HCT116 (cell line): ENCODE measurements around the gene TRAK1. TPM values are rescaled to one million over a fixed set of nuclear protein-coding genes. Genes with fewer than 3 reads are reported as not detected.

Experiments used
- ATAC-seq: fragments of 200-7000 bp; cut with Tn5 transposase; 2 replicates; pipeline ENCODE4 v1.9.1; 2020; ENCODE audit warnings: mild to moderate bottlenecking, moderate library complexity
- BruUV-seq: library from RNA; stranded (reverse); fragments of 400-500 nt; replicated peaks from 2 replicates; lab custom pipeline; 2021; lab: Mats Ljungman, UMichigan
- CTCF ChIA-PET: fragments of 300-600 bp; sonication (Branson Sonifier 250); formaldehyde crosslinking; loops from one replicate; lab custom pipeline; 2021; ENCODE audit warnings: antibody characterized with exemption; lab: Charles Lee
- POLR2A ChIA-PET: fragments of 300-600, 350-600 bp; sonication (Branson Sonifier 250); formaldehyde crosslinking; loops from one replicate; lab custom pipeline; 2021; ENCODE audit warnings: antibody characterized with exemption; lab: Charles Lee
- RAD21 ChIA-PET, 2 experiments: fragments of 300-600 bp; sonication (Branson Sonifier 250); formaldehyde crosslinking; loops; one replicate each; lab custom pipeline; 2023; ENCODE audit warnings: low total read pairs in 2 of 2; ENCODE audit not compliant: uncharacterized antibody in 2 of 2, unreplicated experiment in 2 of 2, low non-redundant PET in 1 of 2; lab: Charles Lee
- DNase-seq: peaks from one replicate; pipeline ENCODE4 v3.0.0-alpha.2; 2010; ENCODE audit warnings: low read depth, low spot score
- H2AFZ ChIP-seq: fragments of 200-600 bp; shearing (Covaris generic), sonication (generic); 2 replicates; pipeline ENCODE4 v1.6.1; 2017; ENCODE audit warnings: low read depth, mixed run types, mixed read lengths, antibody characterized with exemption, low read length; ENCODE audit not compliant: poor library complexity, severe bottlenecking
- H3K27ac ChIP-seq: 2 replicates; pipeline ENCODE4 v1.5.1; 2012; ENCODE audit warnings: low read depth, low read length
- H3K27me3 ChIP-seq: fragments of 200-600 bp; sonication (generic); 2 replicates; pipeline ENCODE4 v1.6.1; 2016; ENCODE audit warnings: mixed run types, low read length, mixed read lengths; ENCODE audit not compliant: insufficient read depth
- H3K36me3 ChIP-seq, 2 experiments: fragments of 200-500 bp in 1 of 2; fragments of 200-600 bp in 1 of 2; sonication (Bioruptor generic) in 1 of 2; sonication (generic) in 1 of 2; 2 replicates each; pipeline versions ENCODE4 v1.5.1 to v1.6.1; 2014 to 2016; ENCODE audit warnings: low read length in 2 of 2, inconsistent platforms in 1 of 2, mixed read lengths in 1 of 2, mixed run types in 1 of 2; ENCODE audit not compliant: insufficient read depth in 2 of 2, control insufficient read depth in 1 of 2
- H3K4me1 ChIP-seq, 2 experiments: fragments of 200-600 bp in 1 of 2; sonication (generic) in 1 of 2; 2 replicates each; pipeline versions ENCODE4 v1.5.1 to v1.6.1; 2012 to 2017; ENCODE audit warnings: low read length in 2 of 2, inconsistent platforms in 1 of 2, mild to moderate bottlenecking in 1 of 2, mixed read lengths in 1 of 2, mixed run types in 1 of 2, moderate library complexity in 1 of 2; ENCODE audit not compliant: insufficient read depth in 2 of 2, control insufficient read depth in 1 of 2
- H3K4me2 ChIP-seq: fragments of 200-600 bp; sonication (generic); 2 replicates; pipeline ENCODE4 v1.6.1; 2017; ENCODE audit warnings: mixed run types, low read length, mixed read lengths
- H3K4me3 ChIP-seq, 2 experiments: fragments of 200-600 bp in 1 of 2; sonication (generic) in 1 of 2; replicated peaks in 1 of 2; 2 replicates each; pipeline ENCODE4 v1.5.1; 2011 to 2016; ENCODE audit warnings: low read length in 2 of 2, control low read depth in 1 of 2, low read depth in 1 of 2, mild to moderate bottlenecking in 1 of 2, mixed read lengths in 1 of 2, mixed run types in 1 of 2
- H3K79me2 ChIP-seq: fragments of 200-600 bp; sonication (generic); 2 replicates; pipeline ENCODE4 v1.6.1; 2017; ENCODE audit warnings: mild to moderate bottlenecking, mixed run types, low read length, moderate library complexity, mixed read lengths; ENCODE audit not compliant: insufficient read depth
- H3K9ac ChIP-seq: fragments of 200-600 bp; sonication (generic); 2 replicates; pipeline ENCODE4 v1.6.1; 2016; ENCODE audit warnings: low read length, mixed read lengths
- H3K9me2 ChIP-seq: fragments of 200-600 bp; sonication (generic), shearing (Covaris generic); 2 replicates; pipeline ENCODE4 v1.6.1; 2017; ENCODE audit warnings: mixed run types, mild to moderate bottlenecking, moderate library complexity; ENCODE audit not compliant: insufficient read depth
- H3K9me3 ChIP-seq, 2 experiments: fragments of 200-500 bp in 1 of 2; fragments of 200-600 bp in 1 of 2; sonication (Bioruptor generic) in 1 of 2; sonication (generic) in 1 of 2; 2 replicates each; pipeline ENCODE4 v1.6.1; 2014 to 2017; ENCODE audit warnings: low read length in 2 of 2, mixed read lengths in 2 of 2, inconsistent platforms in 1 of 2, low read depth in 1 of 2, mild to moderate bottlenecking in 1 of 2, mixed run types in 1 of 2, moderate library complexity in 1 of 2; ENCODE audit not compliant: control insufficient read depth in 1 of 2, insufficient read depth in 1 of 2
- H4K20me1 ChIP-seq: fragments of 200-600 bp; sonication (generic), shearing (Covaris generic); 2 replicates; pipeline ENCODE4 v1.6.1; 2017; ENCODE audit warnings: mixed run types, mild to moderate bottlenecking, moderate library complexity; ENCODE audit not compliant: insufficient read depth
- CBX3 ChIP-seq: IDR thresholded peaks from 2 replicates; pipeline ENCODE4 v1.6.1; 2012; ENCODE audit warnings: low read depth
- CEBPB ChIP-seq: IDR thresholded peaks from 2 replicates; pipeline ENCODE4 v1.6.1; 2012; ENCODE audit warnings: low read depth
- EGR1 ChIP-seq: IDR thresholded peaks from 2 replicates; pipeline ENCODE4 v1.6.1; 2012; ENCODE audit warnings: low read depth
- ELF1 ChIP-seq: IDR thresholded peaks from 2 replicates; pipeline ENCODE4 v1.6.1; 2012; ENCODE audit warnings: low read depth, borderline replicate concordance
- EZH2phosphoT487 ChIP-seq: fragments of 200-600 bp; IDR thresholded peaks from 2 replicates; pipeline ENCODE4 v1.6.1; 2018; ENCODE audit warnings: antibody characterized with exemption, borderline replicate concordance
- FOSL1 ChIP-seq: IDR thresholded peaks from 2 replicates; pipeline ENCODE4 v1.6.1; 2012; ENCODE audit warnings: low read depth
- POLR2A ChIP-seq: IDR thresholded peaks from 2 replicates; pipeline ENCODE4 v1.7.0; 2011; ENCODE audit warnings: borderline replicate concordance; ENCODE audit not compliant: insufficient read depth, insufficient read length; ENCODE audit errors: extremely low read depth
- SIN3A ChIP-seq: IDR thresholded peaks from 2 replicates; pipeline ENCODE4 v1.6.1; 2012; ENCODE audit warnings: low read depth
- SP1 ChIP-seq: IDR thresholded peaks from 2 replicates; pipeline ENCODE4 v1.6.1; 2012; ENCODE audit warnings: low read depth
- SRF ChIP-seq: IDR thresholded peaks from 2 replicates; pipeline ENCODE4 v1.6.1; 2012; ENCODE audit warnings: low read depth
- TCF7L2 ChIP-seq: IDR thresholded peaks from 2 replicates; pipeline ENCODE4 v1.7.0; 2011; ENCODE audit warnings: borderline replicate concordance, inconsistent platforms; ENCODE audit not compliant: insufficient read depth, insufficient read length; ENCODE audit errors: extremely low read depth
- YY1 ChIP-seq: IDR thresholded peaks from 2 replicates; pipeline ENCODE4 v1.6.1; 2011; ENCODE audit warnings: low read length, low read depth, moderate library complexity, mild to moderate bottlenecking; ENCODE audit not compliant: insufficient replicate concordance; ENCODE audit errors: extremely low read depth
- intact Hi-C: fragments of 100-400 bp; cut with micrococcal nuclease; formaldehyde crosslinking; loops from 2 replicates; pipeline ENCODE4 v1.10.0; 2022
- total RNA-seq: library from RNA; stranded (reverse); gene quantifications from one replicate; pipeline ENCODE4 v1.2.1, GENCODE V29; 2021; ENCODE audit not compliant: unreplicated experiment
- TF ChIP-seq, protein P1 (sequence below): IDR thresholded peaks from 2 replicates; pipeline ENCODE4 v1.6.1; 2012
- TF ChIP-seq, protein P2 (sequence below): IDR thresholded peaks from 2 replicates; pipeline ENCODE4 v1.6.1; 2011; ENCODE audit warnings: mild to moderate bottlenecking, low read length, moderate library complexity; ENCODE audit not compliant: insufficient replicate concordance; ENCODE audit errors: extremely low read depth
- TF ChIP-seq, protein P3 (sequence below): IDR thresholded peaks from 2 replicates; pipeline ENCODE4 v1.6.1; 2012; ENCODE audit warnings: low read depth
- TF ChIP-seq, protein P4 (sequence below): IDR thresholded peaks from 2 replicates; pipeline ENCODE4 v1.6.1; 2012

The TRAK1 gene
- total RNA-seq, 1 experiment from 2014 or later = 25.9 TPM

DNA sequence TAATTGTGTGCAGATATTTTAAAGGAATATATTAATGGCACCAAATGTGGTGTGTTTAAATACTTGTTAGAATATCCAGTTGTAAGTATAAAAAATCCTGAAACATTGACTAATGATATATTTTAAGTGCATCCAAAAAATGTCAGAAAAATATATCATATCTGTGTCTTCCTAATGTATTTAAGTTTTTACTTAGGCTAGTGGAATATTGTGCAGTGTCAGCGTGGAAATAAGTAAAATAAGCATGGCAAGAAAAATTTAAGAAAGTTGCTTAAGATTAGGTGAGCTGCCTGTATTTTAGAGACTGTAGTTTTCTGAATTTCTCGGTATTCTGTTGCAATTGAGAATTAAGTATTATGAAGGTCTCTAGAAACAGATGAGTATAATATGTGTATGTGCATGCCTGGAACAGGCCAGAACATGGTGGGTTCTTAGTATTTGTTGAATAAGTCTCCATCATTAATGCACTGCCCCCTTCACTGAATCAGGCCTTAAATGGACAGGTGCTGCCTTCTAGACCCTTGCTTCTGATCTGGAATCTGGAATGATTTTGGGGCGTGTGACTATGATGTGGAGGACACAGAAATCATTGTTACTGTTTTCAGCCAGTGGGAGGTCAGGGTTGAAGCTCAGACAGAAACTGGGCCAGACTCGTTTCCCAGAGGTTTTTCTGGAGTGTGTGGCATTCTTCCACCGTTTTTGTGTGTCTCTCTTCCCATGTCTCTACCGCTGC lies 86.1 kb downstream of the TRAK1 start:
- H3K4me1 ChIP-seq = peaks cover 24 to 52% of the 10 kb centered on the region in 2 experiments
- RAD21 ChIA-PET = no interaction called here
- BruUV-seq = TSS peak; percentile 33
- no peaks in the 10 kb centered on the region for H3K27me3 ChIP-seq
- CTCF ChIA-PET = interaction anchor here (1.2 to 1.5 kb wide), 2 partner anchors 14 to 60 kb away, joined by 3 to 5 read pairs; no protein-coding TSS in a partner anchor
- H3K36me3 ChIP-seq = no peaks in the 10 kb centered on the region
- DNase-seq (no peak), ATAC-seq (no peak)
- peaks cover 4% of the 10 kb centered on the region; the same call in 1 of the 2 replicates for H3K79me2 ChIP-seq
- intact Hi-C loops = no loop called here
- no peaks in the 10 kb centered on the region for H3K9me2 ChIP-seq
- no peak overlapping the region for H3K9ac ChIP-seq
- H2AFZ ChIP-seq = no peak overlapping the region
- POLR2A ChIA-PET = no interaction called here
- no peak overlapping the region for H3K4me3 ChIP-seq
- TF ChIP-seq ELF1 = no peak
- TF ChIP-seq, protein P1, sequence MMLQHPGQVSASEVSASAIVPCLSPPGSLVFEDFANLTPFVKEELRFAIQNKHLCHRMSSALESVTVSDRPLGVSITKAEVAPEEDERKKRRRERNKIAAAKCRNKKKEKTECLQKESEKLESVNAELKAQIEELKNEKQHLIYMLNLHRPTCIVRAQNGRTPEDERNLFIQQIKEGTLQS = no peak
- TF ChIP-seq, protein P2, sequence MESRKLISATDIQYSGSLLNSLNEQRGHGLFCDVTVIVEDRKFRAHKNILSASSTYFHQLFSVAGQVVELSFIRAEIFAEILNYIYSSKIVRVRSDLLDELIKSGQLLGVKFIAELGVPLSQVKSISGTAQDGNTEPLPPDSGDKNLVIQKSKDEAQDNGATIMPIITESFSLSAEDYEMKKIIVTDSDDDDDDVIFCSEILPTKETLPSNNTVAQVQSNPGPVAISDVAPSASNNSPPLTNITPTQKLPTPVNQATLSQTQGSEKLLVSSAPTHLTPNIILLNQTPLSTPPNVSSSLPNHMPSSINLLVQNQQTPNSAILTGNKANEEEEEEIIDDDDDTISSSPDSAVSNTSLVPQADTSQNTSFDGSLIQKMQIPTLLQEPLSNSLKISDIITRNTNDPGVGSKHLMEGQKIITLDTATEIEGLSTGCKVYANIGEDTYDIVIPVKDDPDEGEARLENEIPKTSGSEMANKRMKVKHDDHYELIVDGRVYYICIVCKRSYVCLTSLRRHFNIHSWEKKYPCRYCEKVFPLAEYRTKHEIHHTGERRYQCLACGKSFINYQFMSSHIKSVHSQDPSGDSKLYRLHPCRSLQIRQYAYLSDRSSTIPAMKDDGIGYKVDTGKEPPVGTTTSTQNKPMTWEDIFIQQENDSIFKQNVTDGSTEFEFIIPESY = no peak
- no peak for TF ChIP-seq EGR1
- TF ChIP-seq EZH2phosphoT487 = no peak
- no peak for TF ChIP-seq SP1
- no peak for TF ChIP-seq CEBPB
- no peak for TF ChIP-seq TCF7L2
- TF ChIP-seq, protein P3, sequence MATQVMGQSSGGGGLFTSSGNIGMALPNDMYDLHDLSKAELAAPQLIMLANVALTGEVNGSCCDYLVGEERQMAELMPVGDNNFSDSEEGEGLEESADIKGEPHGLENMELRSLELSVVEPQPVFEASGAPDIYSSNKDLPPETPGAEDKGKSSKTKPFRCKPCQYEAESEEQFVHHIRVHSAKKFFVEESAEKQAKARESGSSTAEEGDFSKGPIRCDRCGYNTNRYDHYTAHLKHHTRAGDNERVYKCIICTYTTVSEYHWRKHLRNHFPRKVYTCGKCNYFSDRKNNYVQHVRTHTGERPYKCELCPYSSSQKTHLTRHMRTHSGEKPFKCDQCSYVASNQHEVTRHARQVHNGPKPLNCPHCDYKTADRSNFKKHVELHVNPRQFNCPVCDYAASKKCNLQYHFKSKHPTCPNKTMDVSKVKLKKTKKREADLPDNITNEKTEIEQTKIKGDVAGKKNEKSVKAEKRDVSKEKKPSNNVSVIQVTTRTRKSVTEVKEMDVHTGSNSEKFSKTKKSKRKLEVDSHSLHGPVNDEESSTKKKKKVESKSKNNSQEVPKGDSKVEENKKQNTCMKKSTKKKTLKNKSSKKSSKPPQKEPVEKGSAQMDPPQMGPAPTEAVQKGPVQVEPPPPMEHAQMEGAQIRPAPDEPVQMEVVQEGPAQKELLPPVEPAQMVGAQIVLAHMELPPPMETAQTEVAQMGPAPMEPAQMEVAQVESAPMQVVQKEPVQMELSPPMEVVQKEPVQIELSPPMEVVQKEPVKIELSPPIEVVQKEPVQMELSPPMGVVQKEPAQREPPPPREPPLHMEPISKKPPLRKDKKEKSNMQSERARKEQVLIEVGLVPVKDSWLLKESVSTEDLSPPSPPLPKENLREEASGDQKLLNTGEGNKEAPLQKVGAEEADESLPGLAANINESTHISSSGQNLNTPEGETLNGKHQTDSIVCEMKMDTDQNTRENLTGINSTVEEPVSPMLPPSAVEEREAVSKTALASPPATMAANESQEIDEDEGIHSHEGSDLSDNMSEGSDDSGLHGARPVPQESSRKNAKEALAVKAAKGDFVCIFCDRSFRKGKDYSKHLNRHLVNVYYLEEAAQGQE = no peak
- TF ChIP-seq SRF = no peak
- TF ChIP-seq SIN3A = no peak
- TF ChIP-seq CBX3 = no peak
- TF ChIP-seq FOSL1 = no peak
- TF ChIP-seq YY1 = no peak
- TF ChIP-seq POLR2A = no peak
- TF ChIP-seq, protein P4, sequence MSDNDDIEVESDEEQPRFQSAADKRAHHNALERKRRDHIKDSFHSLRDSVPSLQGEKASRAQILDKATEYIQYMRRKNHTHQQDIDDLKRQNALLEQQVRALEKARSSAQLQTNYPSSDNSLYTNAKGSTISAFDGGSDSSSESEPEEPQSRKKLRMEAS = no peak
- H4K20me1 ChIP-seq = no peaks in the 10 kb centered on the region; the same call in 1 of the 2 replicates
- no peaks in the 10 kb centered on the region for H3K9me3 ChIP-seq
- H3K27ac ChIP-seq = no peak overlapping the region
- no peak overlapping the region for H3K4me2 ChIP-seq
